Kidney (tissue), 14 donors: ENCODE data around the gene OARD1. TPM values are rescaled to one million over a fixed set of nuclear protein-coding genes. Genes with fewer than 3 reads are reported as not detected.

Source experiments
- DNase-seq, 5 donors: peaks; one replicate each; pipeline ENCODE4 v3.0.0-alpha.2; 2013 to 2020
- FAIRE-seq: peaks from 2 replicates; lab custom pipeline; 2012; peaks lifted over from hg19 to GRCh38; lab: Jason Lieb, UNC
- H3K27ac ChIP-seq, 2 donors: one replicate each; pipeline ENCODE4 v1.7.0; 2013; ENCODE audit warnings: low read depth in 2 of 2, low read length in 2 of 2, inconsistent platforms in 1 of 2
- H3K27me3 ChIP-seq: one replicate; pipeline ENCODE4 v1.7.1; 2013; ENCODE audit warnings: low read length, inconsistent platforms; ENCODE audit not compliant: control insufficient read depth, insufficient read depth
- H3K36me3 ChIP-seq, 3 donors: one replicate each; pipeline versions ENCODE4 v1.7.0 to v1.7.1; 2013; ENCODE audit warnings: low read length in 3 of 3, control low read depth in 1 of 3, inconsistent platforms in 1 of 3; ENCODE audit not compliant: insufficient read depth in 3 of 3, control insufficient read depth in 2 of 3
- H3K4me1 ChIP-seq, 3 donors: one replicate each; pipeline versions ENCODE4 v1.7.0 to v1.7.1; 2013; ENCODE audit warnings: low read length in 3 of 3, inconsistent platforms in 1 of 3, low read depth in 1 of 3; ENCODE audit not compliant: control insufficient read depth in 2 of 3, insufficient read depth in 2 of 3
- H3K4me3 ChIP-seq, 3 donors: one replicate each; pipeline versions ENCODE4 v1.7.0 to v1.8.1; 2013; ENCODE audit warnings: low read length in 3 of 3, control low read depth in 1 of 3, inconsistent platforms in 1 of 3
- H3K9ac ChIP-seq, 3 donors: one replicate each; pipeline versions ENCODE4 v1.7.0 to v1.7.1; 2013; ENCODE audit warnings: low read length in 3 of 3, control low read depth in 1 of 3, inconsistent platforms in 1 of 3
- H3K9me3 ChIP-seq, 3 donors: one replicate each; pipeline versions ENCODE4 v1.7.0 to v1.7.1; 2013; ENCODE audit warnings: low read length in 3 of 3, control low read depth in 1 of 3, inconsistent platforms in 1 of 3; ENCODE audit not compliant: control insufficient read depth in 2 of 3, insufficient read depth in 1 of 3
- intact Hi-C: fragments of 100-400 bp; cut with DNase I; formaldehyde crosslinking; loops from one replicate; pipeline ENCODE4 v1.11.1; 2022
- polyA plus RNA-seq: library from polyadenylated mRNA; stranded (reverse); fragments of 350-450 nt; fragmentation: Illumina TruSeq; extraction: RNeasy Lipid Tissue Mini Kit (QIAGEN cat#74804); gene quantifications from one replicate; pipeline ENCODE4 v1.2.3, GENCODE V29; 2014; ENCODE audit warnings: low read depth, low replicate concordance; ENCODE audit not compliant: insufficient read depth
- total RNA-seq: library from RNA; stranded (reverse); fragmentation: NEBNext Ultra II Directional; extraction: Animal tissue kit (Norgen Biotek cat#: 25700); gene quantifications from one replicate; pipeline ENCODE4 v1.2.1, GENCODE V29; 2021
- TF ChIP-seq, protein P1 (sequence below): IDR thresholded peaks from 3 replicates; pipeline ENCODE4 v1.5.1; 2012; ENCODE audit warnings: mild to moderate bottlenecking, moderate library complexity, borderline replicate concordance; ENCODE audit not compliant: insufficient read depth; ENCODE audit errors: extremely low read depth
- donor health status: control.
- donor health status: control.
- donor health status: control.
- donor health status: control.
- donor health status: control.
- donor health status: DM: yes; HTN: yes; CAD: no.
- donor health status: Normal renal cell carcinoma (clear cell type).

OARD1 gene
- total and polyA plus RNA-seq, 2 donors from 2014 or later, result 35.9 to 62.6 TPM

DNA sequence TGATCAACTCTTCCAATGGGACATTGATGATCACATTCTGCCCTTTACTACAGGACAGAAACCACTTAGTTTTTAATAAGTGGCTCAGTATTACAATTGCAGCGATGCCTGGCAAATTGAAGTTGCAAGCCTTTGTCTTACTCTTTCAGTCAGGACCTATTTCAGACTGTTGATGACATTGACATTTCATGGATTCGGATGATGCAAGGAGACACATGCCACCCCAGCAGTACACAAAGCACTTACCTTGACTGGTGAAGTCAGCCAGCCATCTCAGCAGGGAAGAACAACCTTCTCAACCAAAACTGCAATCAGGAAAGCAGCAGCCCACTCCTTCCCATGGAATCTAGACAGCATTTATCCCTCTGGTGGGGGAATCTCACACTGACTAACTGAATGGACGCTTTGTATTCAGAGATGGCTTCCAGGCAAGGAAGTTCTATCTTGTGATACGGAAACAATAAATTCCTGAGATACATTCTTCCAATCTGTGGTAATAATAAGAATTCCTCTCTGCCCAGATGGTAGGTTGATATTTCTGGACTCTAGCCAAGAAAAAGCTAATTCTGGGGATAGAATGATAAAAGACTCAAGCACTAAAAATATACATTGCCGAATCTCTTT lies 25.4 kb upstream of the OARD1 start:
- Histone ChIP-seq H3K4me3 (no peak overlapping the region), H3K27ac (no peak overlapping the region), H3K4me1 (no peaks in the 10 kb centered on the region), H3K36me3 (peaks cover 28 to 56% (median 41%) of the 10 kb centered on the region in 3 donors), H3K9me3 (no peaks in the 10 kb centered on the region), H3K9ac (no peak overlapping the region), H3K27me3 (no peaks in the 10 kb centered on the region)
- TF ChIP-seq, protein P1, sequence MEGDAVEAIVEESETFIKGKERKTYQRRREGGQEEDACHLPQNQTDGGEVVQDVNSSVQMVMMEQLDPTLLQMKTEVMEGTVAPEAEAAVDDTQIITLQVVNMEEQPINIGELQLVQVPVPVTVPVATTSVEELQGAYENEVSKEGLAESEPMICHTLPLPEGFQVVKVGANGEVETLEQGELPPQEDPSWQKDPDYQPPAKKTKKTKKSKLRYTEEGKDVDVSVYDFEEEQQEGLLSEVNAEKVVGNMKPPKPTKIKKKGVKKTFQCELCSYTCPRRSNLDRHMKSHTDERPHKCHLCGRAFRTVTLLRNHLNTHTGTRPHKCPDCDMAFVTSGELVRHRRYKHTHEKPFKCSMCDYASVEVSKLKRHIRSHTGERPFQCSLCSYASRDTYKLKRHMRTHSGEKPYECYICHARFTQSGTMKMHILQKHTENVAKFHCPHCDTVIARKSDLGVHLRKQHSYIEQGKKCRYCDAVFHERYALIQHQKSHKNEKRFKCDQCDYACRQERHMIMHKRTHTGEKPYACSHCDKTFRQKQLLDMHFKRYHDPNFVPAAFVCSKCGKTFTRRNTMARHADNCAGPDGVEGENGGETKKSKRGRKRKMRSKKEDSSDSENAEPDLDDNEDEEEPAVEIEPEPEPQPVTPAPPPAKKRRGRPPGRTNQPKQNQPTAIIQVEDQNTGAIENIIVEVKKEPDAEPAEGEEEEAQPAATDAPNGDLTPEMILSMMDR, result no peak
- DNase-seq (no peak), FAIRE-seq (no peak)
- intact Hi-C loops, result no loop called here

- Histone ChIP-seq H3K9ac (no peak overlapping the region), H3K9me3 (no peaks in the 10 kb centered on the region), H3K4me3 (no peak overlapping the region), H3K27me3 (no peaks in the 10 kb centered on the region), H3K4me1 (no peaks in the 10 kb centered on the region), H3K27ac (no peak overlapping the region), H3K36me3 (peaks cover 25 to 74% (median 55%) of the 10 kb centered on the region in 3 donors)
- TF ChIP-seq, protein P1, result no peak
- FAIRE-seq (no peak), DNase-seq (no peak)
- intact Hi-C loops, result no loop called here
Observed at GRCh38 chr6:41093729-41094128, 21.6 kb upstream of the OARD1 start.

DNA sequence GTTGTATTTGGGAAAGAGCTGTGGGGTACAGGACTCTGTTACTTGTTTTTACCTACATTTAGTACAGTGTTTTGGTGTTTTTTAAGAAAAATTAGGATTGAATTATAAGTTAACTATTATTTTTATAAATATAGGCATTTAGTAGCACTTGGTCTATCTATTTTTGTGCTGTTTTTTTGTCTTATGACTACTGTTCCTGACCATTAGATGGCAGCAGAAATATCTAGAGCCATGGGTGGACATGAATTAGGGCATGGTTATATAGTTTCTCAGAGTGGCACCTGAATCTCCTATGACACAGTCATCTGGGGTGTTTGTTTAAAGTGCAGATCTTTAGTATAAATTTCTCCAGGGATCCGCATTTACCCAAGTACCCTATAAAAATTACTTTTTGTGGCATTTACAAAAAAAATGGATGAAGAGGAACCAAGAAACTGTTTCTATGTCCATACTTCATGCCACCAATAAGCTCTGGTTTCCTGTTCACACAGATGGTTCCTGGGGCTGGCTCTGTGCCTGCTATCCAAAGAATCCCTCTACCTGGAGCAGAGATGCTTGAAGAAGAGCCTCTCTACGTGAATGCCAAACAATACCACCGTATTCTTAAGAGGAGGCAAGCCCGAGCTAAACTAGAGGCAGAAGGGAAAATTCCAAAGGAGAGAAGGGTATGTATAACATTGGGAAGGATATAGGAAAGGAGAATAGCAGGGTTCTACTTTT lies 20.4 kb upstream of the OARD1 start:
- TF ChIP-seq, protein P1, result no peak
- FAIRE-seq (no peak), DNase-seq (peak in 1 of 5 donors; percentile 51)
- Histone ChIP-seq H3K4me1 (no peaks in the 10 kb centered on the region), H3K9me3 (no peaks in the 10 kb centered on the region), H3K27me3 (no peaks in the 10 kb centered on the region), H3K27ac (no peak overlapping the region), H3K36me3 (peaks cover 25 to 66% (median 49%) of the 10 kb centered on the region in 3 donors), H3K4me3 (no peak overlapping the region), H3K9ac (no peak overlapping the region)
- intact Hi-C loops, result no loop called here
